GM12872 (cell line): ENCODE data around the gene KRTAP10-12.

Experiments
- CTCF ChIP-seq: IDR thresholded peaks from 3 replicates; pipeline ENCODE4 v1.5.1; 2011; ENCODE audit warnings: low read depth, mild to moderate bottlenecking, low read length, moderate library complexity; ENCODE audit not compliant: insufficient read depth

The KRTAP10-12 gene

GRCh38 chr21:44700101-44701022 is 3.4 kb downstream of the KRTAP10-12 start:
- TF ChIP-seq CTCF = no peak

GRCh38 chr21:44701023-44701400 is 4.0 kb downstream of the KRTAP10-12 start:
- no peak for TF ChIP-seq CTCF

GRCh38 chr21:44701541-44701940 is 4.6 kb downstream of the KRTAP10-12 start:
- TF ChIP-seq CTCF = no peak

- TF ChIP-seq CTCF = no peak
Measured at GRCh38 chr21:44702111-44702972, 5.4 kb downstream of the KRTAP10-12 start.

- TF ChIP-seq CTCF = no peak
Measured at GRCh38 chr21:44702973-44703730, 6.2 kb downstream of the KRTAP10-12 start.

GRCh38 chr21:44703731-44704635 is 7.0 kb downstream of the KRTAP10-12 start:
- no peak for TF ChIP-seq CTCF
